Activated B cell treated with CpG ODN at 0.5 μM for 24 hours (primary cell): Measurements from ENCODE around the gene NDUFAF2. TPM values are rescaled to one million over a fixed set of nuclear protein-coding genes. Genes with fewer than 3 reads are reported as not detected.
A peak's percentile ranks its signal among the peaks of the same experiment; 100 is the strongest.

Source experiments
- ATAC-seq: fragments of 200-7000 bp; cut with Tn5 transposase; one replicate; pipeline ENCODE4 v1.10.0; 2021; ENCODE audit warnings: low read depth, mild to moderate bottlenecking, moderate library complexity
- CTCF ChIA-PET: fragments of 350-600 bp; sonication (Branson Sonifier 250); formaldehyde crosslinking; loops from one replicate; lab custom pipeline; 2021; ENCODE audit warnings: antibody characterized with exemption; lab: Charles Lee
- POLR2A ChIA-PET: fragments of 350-600 bp; sonication (Branson Sonifier 250); formaldehyde crosslinking; loops from one replicate; lab custom pipeline; 2021; ENCODE audit warnings: antibody characterized with exemption; lab: Charles Lee
- DNase-seq: peaks from one replicate; pipeline ENCODE4 v3.0.0; 2022
- H3K27ac Mint-ChIP-seq: one replicate; pipeline ENCODE4 v1.8.0; 2020; ENCODE audit warnings: mixed read lengths
- H3K27me3 Mint-ChIP-seq: one replicate; pipeline ENCODE4 v1.8.0; 2021; ENCODE audit warnings: mixed read lengths
- H3K36me3 Mint-ChIP-seq: one replicate; pipeline ENCODE4 v1.8.0; 2021; ENCODE audit warnings: low read depth, mixed read lengths
- H3K4me1 Mint-ChIP-seq: one replicate; pipeline ENCODE4 v1.8.0; 2021; ENCODE audit warnings: mixed read lengths
- H3K4me3 Mint-ChIP-seq: one replicate; pipeline ENCODE4 v1.8.0; 2020; ENCODE audit warnings: mild to moderate bottlenecking, mixed read lengths
- H3K9me3 Mint-ChIP-seq: one replicate; pipeline ENCODE4 v1.8.0; 2020; ENCODE audit warnings: mixed read lengths
- intact Hi-C: fragments of 100-400 bp; cut with micrococcal nuclease; formaldehyde crosslinking; loops from one replicate; pipeline ENCODE4 v1.15.1; 2024
- total RNA-seq: library from RNA; stranded (reverse); gene quantifications from 2 replicates; pipeline ENCODE4 v1.2.3, GENCODE V29; 2022
- TF ChIP-seq, protein P1 (sequence below): fragments of 200-600 bp; IDR thresholded peaks from one replicate; pipeline ENCODE4 v1.8.0; 2022; ENCODE audit warnings: antibody characterized with exemption, mild to moderate bottlenecking

Gene NDUFAF2
- total RNA-seq, 1 donor from 2014 or later = 13.1 TPM

DNA sequence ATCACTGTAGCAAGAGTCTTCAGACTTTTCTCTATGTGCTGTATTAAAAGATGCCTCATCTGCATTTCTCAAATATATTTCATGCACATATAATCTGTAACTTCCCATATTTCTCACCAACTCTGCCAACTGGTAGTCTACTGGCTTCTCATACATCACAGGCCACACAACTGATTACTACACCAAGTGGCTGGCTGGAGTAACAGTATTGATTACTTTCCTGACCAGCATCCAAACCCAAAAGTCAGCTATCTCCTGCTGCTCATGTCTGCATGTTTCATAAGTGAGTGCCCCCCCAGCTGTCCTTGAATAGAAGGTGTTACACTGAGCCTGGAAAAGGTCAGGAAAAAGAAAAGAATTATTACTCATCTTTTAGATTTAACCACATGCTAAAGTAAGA, 17.6 kb upstream of the NDUFAF2 start:
- no peak overlapping the region for H3K27ac Mint-ChIP-seq
- H3K9me3 Mint-ChIP-seq = no peaks in the 10 kb centered on the region
- H3K27me3 Mint-ChIP-seq = no peaks in the 10 kb centered on the region
- ChIA-PET POLR2A (no interaction called here), CTCF (no interaction called here)
- ATAC-seq = no peak
- H3K4me3 Mint-ChIP-seq = no peak overlapping the region
- no peaks in the 10 kb centered on the region for H3K4me1 Mint-ChIP-seq
- no peak for DNase-seq
- intact Hi-C loops = no loop called here
- H3K36me3 Mint-ChIP-seq = peaks cover 22% of the 10 kb centered on the region
- TF ChIP-seq, protein P1, sequence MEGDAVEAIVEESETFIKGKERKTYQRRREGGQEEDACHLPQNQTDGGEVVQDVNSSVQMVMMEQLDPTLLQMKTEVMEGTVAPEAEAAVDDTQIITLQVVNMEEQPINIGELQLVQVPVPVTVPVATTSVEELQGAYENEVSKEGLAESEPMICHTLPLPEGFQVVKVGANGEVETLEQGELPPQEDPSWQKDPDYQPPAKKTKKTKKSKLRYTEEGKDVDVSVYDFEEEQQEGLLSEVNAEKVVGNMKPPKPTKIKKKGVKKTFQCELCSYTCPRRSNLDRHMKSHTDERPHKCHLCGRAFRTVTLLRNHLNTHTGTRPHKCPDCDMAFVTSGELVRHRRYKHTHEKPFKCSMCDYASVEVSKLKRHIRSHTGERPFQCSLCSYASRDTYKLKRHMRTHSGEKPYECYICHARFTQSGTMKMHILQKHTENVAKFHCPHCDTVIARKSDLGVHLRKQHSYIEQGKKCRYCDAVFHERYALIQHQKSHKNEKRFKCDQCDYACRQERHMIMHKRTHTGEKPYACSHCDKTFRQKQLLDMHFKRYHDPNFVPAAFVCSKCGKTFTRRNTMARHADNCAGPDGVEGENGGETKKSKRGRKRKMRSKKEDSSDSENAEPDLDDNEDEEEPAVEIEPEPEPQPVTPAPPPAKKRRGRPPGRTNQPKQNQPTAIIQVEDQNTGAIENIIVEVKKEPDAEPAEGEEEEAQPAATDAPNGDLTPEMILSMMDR = no peak

DNA sequence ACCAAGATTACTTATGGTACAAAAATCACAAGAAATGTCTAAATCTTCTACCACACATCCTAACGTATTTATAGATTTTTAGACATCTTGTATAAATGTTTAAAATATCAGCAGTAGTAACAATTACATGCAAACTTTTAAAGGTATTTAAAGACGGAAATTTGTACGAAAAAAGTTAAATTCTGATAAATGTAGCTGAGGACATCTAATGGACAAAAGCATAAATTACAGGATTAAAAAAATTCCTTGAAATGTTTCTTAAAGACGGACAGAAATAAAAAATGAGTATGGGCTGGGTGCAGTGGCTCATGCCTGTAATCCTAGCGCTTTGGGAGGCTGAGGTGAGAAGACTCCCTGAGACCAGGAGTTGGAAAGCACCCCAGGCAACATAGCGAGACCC, 16.0 kb upstream of the NDUFAF2 start:
- TF ChIP-seq, protein P1 = no peak
- ChIA-PET POLR2A (no interaction called here), CTCF (no interaction called here)

DNA sequence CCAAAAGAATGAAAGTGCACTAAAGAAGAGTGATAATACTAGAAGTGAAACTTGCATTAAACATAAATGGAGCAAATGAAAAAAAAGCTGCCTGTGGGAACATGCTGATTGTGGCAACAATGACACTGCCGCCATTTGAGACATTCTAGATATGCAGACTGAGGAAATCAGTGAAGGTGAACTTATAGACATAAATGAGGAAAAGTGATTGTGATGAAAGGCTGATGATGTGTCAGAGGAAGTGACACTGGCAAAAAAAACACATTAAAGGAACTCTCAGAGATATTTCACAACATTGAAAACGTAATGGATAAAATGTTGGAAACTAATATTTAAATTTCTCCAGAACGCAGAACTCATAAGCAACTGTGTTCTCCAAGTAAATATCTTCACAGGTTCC, 1.4 kb upstream of the NDUFAF2 start:
- peaks cover under 1% of the 10 kb centered on the region for H3K36me3 Mint-ChIP-seq
- H3K27me3 Mint-ChIP-seq = no peaks in the 10 kb centered on the region
- H3K4me3 Mint-ChIP-seq = peak overlapping the region; percentile 3
- no peak overlapping the region for H3K27ac Mint-ChIP-seq
- POLR2A ChIA-PET = no interaction called here
- intact Hi-C loops = loop anchor here (2.0 kb wide), 1 partner anchor 219 kb away; the partner anchor contains the start of gene SMIM15
- CTCF ChIA-PET = no interaction called here
- peaks cover 19% of the 10 kb centered on the region for H3K4me1 Mint-ChIP-seq
- ATAC-seq (no peak), DNase-seq (no peak)
- TF ChIP-seq, protein P1 = no peak
- H3K9me3 Mint-ChIP-seq = no peaks in the 10 kb centered on the region

More for the DNA sequence above, 16.0 kb upstream of the NDUFAF2 start:
- Mint-ChIP-seq H3K4me1 (no peaks in the 10 kb centered on the region), H3K9me3 (peaks cover 3% of the 10 kb centered on the region), H3K27me3 (no peaks in the 10 kb centered on the region), H3K4me3 (no peak overlapping the region), H3K27ac (no peak overlapping the region), H3K36me3 (peaks cover 15% of the 10 kb centered on the region)
- intact Hi-C loops = no loop called here
- DNase-seq = no peak
- no peak for ATAC-seq

DNA sequence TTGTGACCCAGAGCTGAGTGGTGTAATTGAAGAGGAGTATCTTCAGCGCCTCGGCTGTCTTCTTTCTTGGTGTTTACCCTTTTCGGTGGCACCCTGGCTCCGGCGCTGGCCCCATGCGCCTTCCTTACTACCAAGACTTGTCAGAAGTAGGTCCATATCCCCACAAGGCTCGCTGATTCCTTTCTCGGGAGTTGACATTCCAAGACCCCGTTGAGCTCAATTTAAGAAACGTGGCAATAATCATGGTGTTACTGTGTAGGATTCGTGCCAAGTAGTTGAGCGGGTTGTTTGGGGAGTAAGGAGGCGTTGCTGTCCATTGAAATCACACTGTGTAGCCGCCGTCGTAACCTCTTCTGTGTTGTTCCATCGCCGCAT, 795 bp downstream of the NDUFAF2 start:
- ATAC-seq = no peak

DNA sequence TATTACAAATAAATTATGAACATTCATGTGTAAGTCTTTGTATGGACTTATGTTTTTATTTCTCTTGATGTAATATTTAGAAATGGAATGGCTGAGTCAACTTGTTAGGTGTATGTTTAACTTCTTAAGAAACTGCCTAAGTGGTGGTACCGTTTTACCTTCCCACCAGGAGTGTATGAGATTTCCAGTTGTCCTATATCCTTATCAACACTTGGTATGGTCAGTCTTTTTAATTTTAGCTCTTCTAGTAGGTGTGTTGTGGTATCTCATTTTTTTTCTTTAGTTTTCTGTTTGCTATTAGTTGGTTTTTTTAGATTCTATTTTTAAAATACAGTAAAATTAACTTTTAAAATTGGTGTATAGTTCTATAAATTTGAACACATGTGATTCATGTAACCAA, 3.7 kb downstream of the NDUFAF2 start:
- TF ChIP-seq, protein P1 = no peak
- CTCF ChIA-PET = no interaction called here
- intact Hi-C loops = loop anchor here (5.0 kb wide), 3 partner anchors 271 to 1359 kb away; partner anchors contain the start of gene KIF2A
- no peak for ATAC-seq
- Mint-ChIP-seq H3K27ac (no peak overlapping the region), H3K27me3 (no peaks in the 10 kb centered on the region), H3K9me3 (no peaks in the 10 kb centered on the region), H3K4me1 (peaks cover 32% of the 10 kb centered on the region), H3K4me3 (no peak overlapping the region), H3K36me3 (no peaks in the 10 kb centered on the region)
- no peak for DNase-seq
- POLR2A ChIA-PET = no interaction called here

More for the DNA sequence above, 795 bp downstream of the NDUFAF2 start:
- Mint-ChIP-seq H3K4me3 (no peak overlapping the region), H3K4me1 (peaks cover 32% of the 10 kb centered on the region), H3K27ac (no peak overlapping the region), H3K27me3 (no peaks in the 10 kb centered on the region), H3K9me3 (no peaks in the 10 kb centered on the region), H3K36me3 (no peaks in the 10 kb centered on the region)
- TF ChIP-seq, protein P1 = no peak
- DNase-seq = no peak
- ChIA-PET CTCF (interaction anchor here (1.1 kb wide), 1 partner anchor 712 kb away, joined by 4 read pairs; no protein-coding TSS in a partner anchor), POLR2A (interaction anchor here (2.6 kb wide), 1 partner anchor 385 kb away, joined by 23 read pairs; the partner anchor contains the start of gene ZSWIM6)
- intact Hi-C loops = loop anchor here (1.0 to 5.0 kb wide), 6 partner anchors 217 to 1362 kb away; partner anchors contain the start of genes DEPDC1B, KIF2A and SMIM15
